Chondrocyte (in vitro differentiated cells): Measurements from ENCODE around the gene MYL3. TPM values are rescaled to one million over a fixed set of nuclear protein-coding genes. Genes with fewer than 3 reads are reported as not detected.

ENCODE experiments used
- DNase-seq: peaks from one replicate; pipeline ENCODE4 v3.0.0; 2021; ENCODE audit warnings: mixed read lengths, low spot score
- H3K27ac Mint-ChIP-seq: one replicate; pipeline ENCODE4 v1.8.0; 2021; ENCODE audit warnings: mild to moderate bottlenecking, moderate library complexity, mixed read lengths; ENCODE audit not compliant: unreplicated experiment
- H3K27me3 Mint-ChIP-seq: 2 replicates; pipeline ENCODE4 v1.8.0; 2021; ENCODE audit warnings: low read depth, mixed read lengths
- H3K36me3 Mint-ChIP-seq: 2 replicates; pipeline ENCODE4 v1.8.0; 2021; ENCODE audit warnings: low read depth, mixed read lengths
- H3K4me1 Mint-ChIP-seq: 2 replicates; pipeline ENCODE4 v1.8.0; 2021; ENCODE audit warnings: low read depth, mild to moderate bottlenecking, mixed read lengths
- H3K4me3 Mint-ChIP-seq: one replicate; pipeline ENCODE4 v1.8.0; 2021; ENCODE audit warnings: mild to moderate bottlenecking, moderate library complexity, mixed read lengths; ENCODE audit not compliant: unreplicated experiment
- H3K9me3 Mint-ChIP-seq: 2 replicates; pipeline ENCODE4 v1.8.0; 2021; ENCODE audit warnings: low read depth, mixed read lengths
- total RNA-seq: library from RNA; stranded (reverse); gene quantifications from 3 replicates; pipeline ENCODE4 v1.2.1, GENCODE V29; 2021
- TF ChIP-seq, protein P1 (sequence below): fragments of 200-600 bp; sonication (generic); IDR thresholded peaks from 2 replicates; pipeline ENCODE4 v1.5.0; 2021; ENCODE audit warnings: antibody characterized with exemption, mild to moderate bottlenecking, moderate library complexity

Gene MYL3
- total RNA-seq, 1 donor from 2014 or later, result 0.22 TPM

DNA sequence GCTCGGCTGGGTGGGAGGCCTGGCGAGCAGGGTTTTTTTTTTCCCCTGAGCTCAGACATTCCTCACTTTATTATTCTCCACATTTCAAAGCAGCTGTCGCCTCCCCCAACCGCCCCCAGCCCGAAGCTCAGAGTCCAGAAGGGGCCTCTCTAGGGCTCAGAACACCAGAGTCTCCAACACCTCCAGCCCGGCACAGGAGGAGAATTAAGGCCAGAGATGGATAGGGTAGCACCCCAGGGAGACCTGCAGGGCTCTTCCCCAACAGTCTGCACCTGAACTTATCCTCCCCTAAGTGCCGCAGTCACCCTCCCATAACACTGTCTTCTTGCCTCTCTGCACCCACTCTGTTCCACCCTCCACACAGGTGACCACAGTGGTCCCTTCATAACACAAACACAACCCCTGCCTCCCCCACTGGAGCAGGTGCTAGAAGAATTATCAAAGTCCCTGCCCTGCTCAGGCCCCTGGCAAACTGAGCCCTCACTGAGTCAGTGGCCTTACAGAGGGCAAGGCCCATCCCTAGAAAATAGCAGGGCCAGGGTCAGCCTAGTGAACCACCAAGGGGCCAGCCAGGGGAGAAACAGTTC lies 14.1 kb downstream of the MYL3 start:
- Mint-ChIP-seq H3K27ac (no peak overlapping the region), H3K27me3 (no peaks in the 10 kb centered on the region), H3K4me1 (peaks cover 31% of the 10 kb centered on the region), H3K9me3 (no peaks in the 10 kb centered on the region), H3K36me3 (no peaks in the 10 kb centered on the region), H3K4me3 (no peak overlapping the region)
- TF ChIP-seq, protein P1, sequence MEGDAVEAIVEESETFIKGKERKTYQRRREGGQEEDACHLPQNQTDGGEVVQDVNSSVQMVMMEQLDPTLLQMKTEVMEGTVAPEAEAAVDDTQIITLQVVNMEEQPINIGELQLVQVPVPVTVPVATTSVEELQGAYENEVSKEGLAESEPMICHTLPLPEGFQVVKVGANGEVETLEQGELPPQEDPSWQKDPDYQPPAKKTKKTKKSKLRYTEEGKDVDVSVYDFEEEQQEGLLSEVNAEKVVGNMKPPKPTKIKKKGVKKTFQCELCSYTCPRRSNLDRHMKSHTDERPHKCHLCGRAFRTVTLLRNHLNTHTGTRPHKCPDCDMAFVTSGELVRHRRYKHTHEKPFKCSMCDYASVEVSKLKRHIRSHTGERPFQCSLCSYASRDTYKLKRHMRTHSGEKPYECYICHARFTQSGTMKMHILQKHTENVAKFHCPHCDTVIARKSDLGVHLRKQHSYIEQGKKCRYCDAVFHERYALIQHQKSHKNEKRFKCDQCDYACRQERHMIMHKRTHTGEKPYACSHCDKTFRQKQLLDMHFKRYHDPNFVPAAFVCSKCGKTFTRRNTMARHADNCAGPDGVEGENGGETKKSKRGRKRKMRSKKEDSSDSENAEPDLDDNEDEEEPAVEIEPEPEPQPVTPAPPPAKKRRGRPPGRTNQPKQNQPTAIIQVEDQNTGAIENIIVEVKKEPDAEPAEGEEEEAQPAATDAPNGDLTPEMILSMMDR, result no peak
- DNase-seq, result peak; percentile 44

DNA sequence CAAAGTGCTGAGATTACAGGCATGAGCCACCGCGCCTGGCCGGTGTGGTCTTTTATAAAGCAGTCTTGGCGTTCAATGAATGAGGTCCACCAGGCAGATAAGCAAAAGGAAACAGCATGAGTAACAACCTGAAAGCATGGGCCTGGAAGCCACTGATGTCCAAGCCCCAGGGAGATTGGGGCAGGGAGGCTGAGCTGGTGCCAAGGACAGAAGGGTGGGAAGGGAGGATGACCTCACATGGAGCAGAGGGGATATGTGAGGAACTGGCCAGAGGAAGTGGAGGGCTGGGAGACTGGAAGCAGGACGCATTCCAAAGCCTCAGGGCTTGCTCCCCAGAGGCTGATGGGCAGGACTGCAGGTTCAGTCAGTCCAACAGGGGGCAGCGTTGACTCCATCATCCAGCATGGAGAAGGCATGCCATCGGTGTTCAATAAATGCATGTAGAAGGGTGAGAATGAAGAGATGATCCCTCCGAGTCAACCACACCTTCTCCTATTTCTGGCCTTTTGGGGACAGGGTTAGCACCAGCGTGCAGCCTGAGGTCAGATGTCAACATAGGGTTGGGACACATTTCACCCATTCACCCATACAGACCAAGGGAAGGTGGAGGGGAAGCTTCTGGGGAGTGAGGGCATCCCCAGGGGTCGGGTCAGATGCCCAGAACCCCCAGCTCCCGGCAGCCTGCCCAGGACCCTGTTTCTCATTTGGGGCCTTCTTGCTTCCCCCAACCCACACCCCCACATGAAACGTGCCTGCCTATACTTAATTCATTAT lies 14.8 kb downstream of the MYL3 start:
- Mint-ChIP-seq H3K27ac (no peak overlapping the region), H3K9me3 (no peaks in the 10 kb centered on the region), H3K4me1 (peaks cover 31% of the 10 kb centered on the region), H3K27me3 (no peaks in the 10 kb centered on the region), H3K4me3 (no peak overlapping the region), H3K36me3 (no peaks in the 10 kb centered on the region)
- peak; percentile 59 for DNase-seq
- TF ChIP-seq, protein P1, result peak; percentile 75

DNA sequence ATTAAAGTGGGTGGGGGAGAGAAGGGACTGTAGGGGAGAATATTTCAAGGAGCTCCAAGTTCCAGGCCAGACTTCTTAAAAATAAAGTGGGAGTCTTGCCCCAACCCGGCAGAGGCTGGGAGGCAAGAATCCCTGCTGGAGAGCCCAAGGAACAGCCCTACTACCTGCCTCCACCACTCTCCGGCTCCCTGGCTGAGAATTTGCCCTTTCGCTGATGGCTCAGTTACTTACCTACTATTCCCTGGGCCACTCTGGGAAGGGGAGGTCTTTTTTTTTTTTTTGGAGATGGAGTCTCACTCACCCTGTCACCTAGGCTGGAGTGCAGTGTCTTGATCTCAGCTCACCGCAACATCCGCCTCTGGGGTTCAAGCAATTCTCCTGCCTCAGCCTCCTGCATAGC lies 15.5 kb downstream of the MYL3 start:
- DNase-seq, result peak; percentile 42
- Mint-ChIP-seq H3K27ac (no peak overlapping the region), H3K9me3 (peaks cover 6% of the 10 kb centered on the region), H3K4me3 (no peak overlapping the region), H3K36me3 (peaks cover 3% of the 10 kb centered on the region), H3K27me3 (no peaks in the 10 kb centered on the region), H3K4me1 (peaks cover 31% of the 10 kb centered on the region)
- TF ChIP-seq, protein P1, result no peak

DNA sequence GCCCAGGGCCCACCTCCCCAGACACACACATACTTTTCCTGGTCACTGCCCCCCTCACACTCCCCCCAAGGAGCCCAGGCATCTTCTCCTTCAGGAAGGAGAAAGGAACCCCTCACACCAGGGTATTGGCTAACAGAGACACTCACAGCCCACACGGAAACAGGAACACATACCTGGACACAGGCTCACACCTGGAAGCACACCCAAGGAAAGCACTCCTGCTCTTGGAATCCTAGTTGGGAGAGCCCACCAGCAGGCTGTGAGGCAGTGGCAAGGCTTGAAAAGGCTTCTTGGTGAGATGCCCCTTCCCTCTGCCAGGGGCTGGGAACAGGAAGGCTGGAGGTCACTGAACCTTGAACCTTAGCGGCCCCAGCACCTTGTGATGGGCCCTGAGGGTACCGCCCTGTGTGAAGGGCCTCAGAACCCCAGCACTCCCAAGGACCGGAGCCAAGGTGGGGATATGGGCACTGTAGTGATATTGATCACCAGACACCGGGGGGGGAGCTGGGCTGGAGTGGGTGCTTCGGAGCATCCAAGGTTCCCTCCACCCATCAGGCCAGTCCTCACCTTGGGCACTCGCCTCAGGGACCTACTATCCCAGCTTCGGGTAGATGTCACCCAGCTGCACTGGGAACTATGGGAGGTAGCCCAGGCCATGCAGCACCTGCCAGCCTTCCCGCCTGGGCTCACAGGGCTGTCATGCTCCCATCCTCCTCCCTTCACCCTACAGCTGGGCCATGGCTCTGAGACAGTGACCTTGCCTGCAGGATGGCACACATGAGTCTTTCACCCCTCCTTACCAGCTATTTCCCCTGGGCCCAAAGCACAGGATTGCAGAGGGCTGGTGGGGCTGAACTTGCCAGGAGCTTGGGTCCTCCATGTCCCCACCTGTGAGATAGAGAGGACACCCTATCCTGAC lies 16.4 kb downstream of the MYL3 start:
- no peaks in the 10 kb centered on the region for H3K27me3 Mint-ChIP-seq
- TF ChIP-seq, protein P1, result no peak
- H3K4me1 Mint-ChIP-seq, result peaks cover 31% of the 10 kb centered on the region
- H3K4me3 Mint-ChIP-seq, result peak overlapping the region; percentile 65
- peaks cover 13% of the 10 kb centered on the region for H3K9me3 Mint-ChIP-seq
- DNase-seq, result peak; percentile 59
- no peak overlapping the region for H3K27ac Mint-ChIP-seq
- H3K36me3 Mint-ChIP-seq, result peaks cover 3% of the 10 kb centered on the region
